ENCODE results near the gene CCDC13.
"Not testable (repeated sequence)": the region's sequence is repeated elsewhere in the genome, so short reads cannot be mapped to it uniquely, and the experiment has no call there.

Gene CCDC13

GRCh38 chr3:42772670-42773408, at the start of gene CCDC13:
Gene CCDC13 (minus strand): TSS chr3:42773253. CDS start chr3:42758345, 14,908 bp downstream.
- no peaks in the 10 kb centered on the region for H3K4me1 ChIP-seq (ENCODE audit: control insufficient read depth, insufficient read depth, low read length)
- H3K9me3 ChIP-seq (ENCODE audit: control insufficient read depth, insufficient read depth, low read length): no peaks in the 10 kb centered on the region
- peak within 1 kb of the TSS; percentile 90 for H3K4me3 ChIP-seq (ENCODE audit: low read depth, low read length)
- H3K36me3 ChIP-seq (ENCODE audit: control insufficient read depth, insufficient read depth, low read length): no peaks in the 10 kb centered on the region
- peaks cover 6% of the 10 kb centered on the region for H3K27me3 ChIP-seq (ENCODE audit: control insufficient read depth, insufficient read depth, low read length)
- H3K9ac ChIP-seq (ENCODE audit: low read depth, low read length): no peak within 1 kb of the TSS

GRCh38 chr3:42822828-42823227, 49.8 kb upstream of the CCDC13 start:
- no peaks in the 10 kb centered on the region for H3K9me3 ChIP-seq (ENCODE audit: control insufficient read depth, insufficient read depth, low read length)
- H3K4me3 ChIP-seq (ENCODE audit: low read depth, low read length): no peak overlapping the region
- no peaks in the 10 kb centered on the region for H3K27me3 ChIP-seq (ENCODE audit: control insufficient read depth, insufficient read depth, low read length)
- H3K4me1 ChIP-seq (ENCODE audit: control insufficient read depth, insufficient read depth, low read length): no peaks in the 10 kb centered on the region
- no peak overlapping the region for H3K9ac ChIP-seq (ENCODE audit: low read depth, low read length)
- H3K36me3 ChIP-seq (ENCODE audit: control insufficient read depth, insufficient read depth, low read length): no peaks in the 10 kb centered on the region

- Histone ChIP-seq H3K9me3 (ENCODE audit: control insufficient read depth, insufficient read depth, low read length) (no peaks in the 10 kb centered on the region), H3K4me1 (ENCODE audit: control insufficient read depth, insufficient read depth, low read length) (no peaks in the 10 kb centered on the region), H3K27me3 (ENCODE audit: control insufficient read depth, insufficient read depth, low read length) (no peaks in the 10 kb centered on the region), H3K9ac (ENCODE audit: low read depth, low read length) (no peak overlapping the region), H3K36me3 (ENCODE audit: control insufficient read depth, insufficient read depth, low read length) (no peaks in the 10 kb centered on the region), H3K4me3 (ENCODE audit: low read depth, low read length) (no peak overlapping the region)
Observed at GRCh38 chr3:42820746-42821051, 47.6 kb upstream of the CCDC13 start.

- H3K4me3 ChIP-seq (ENCODE audit: low read depth, low read length): no peak overlapping the region
- H3K9ac ChIP-seq (ENCODE audit: low read depth, low read length): no peak overlapping the region
- H3K9me3 ChIP-seq (ENCODE audit: control insufficient read depth, insufficient read depth, low read length): no peaks in the 10 kb centered on the region
- no peaks in the 10 kb centered on the region for H3K36me3 ChIP-seq (ENCODE audit: control insufficient read depth, insufficient read depth, low read length)
- no peaks in the 10 kb centered on the region for H3K27me3 ChIP-seq (ENCODE audit: control insufficient read depth, insufficient read depth, low read length)
- H3K4me1 ChIP-seq (ENCODE audit: control insufficient read depth, insufficient read depth, low read length): no peaks in the 10 kb centered on the region
Observed at GRCh38 chr3:42819351-42819965, 46.4 kb upstream of the CCDC13 start.

- Histone ChIP-seq H3K36me3 (ENCODE audit: control insufficient read depth, insufficient read depth, low read length) (no peaks in the 10 kb centered on the region), H3K4me3 (ENCODE audit: low read depth, low read length) (no peak overlapping the region), H3K27me3 (ENCODE audit: control insufficient read depth, insufficient read depth, low read length) (no peaks in the 10 kb centered on the region), H3K4me1 (ENCODE audit: control insufficient read depth, insufficient read depth, low read length) (no peaks in the 10 kb centered on the region), H3K9ac (ENCODE audit: low read depth, low read length) (no peak overlapping the region), H3K9me3 (ENCODE audit: control insufficient read depth, insufficient read depth, low read length) (no peaks in the 10 kb centered on the region)
Observed at GRCh38 chr3:42815826-42816225, 42.8 kb upstream of the CCDC13 start.

GRCh38 chr3:42814914-42815507, 42.0 kb upstream of the CCDC13 start:
- no peaks in the 10 kb centered on the region for H3K27me3 ChIP-seq (ENCODE audit: control insufficient read depth, insufficient read depth, low read length)
- no peaks in the 10 kb centered on the region for H3K9me3 ChIP-seq (ENCODE audit: control insufficient read depth, insufficient read depth, low read length)
- H3K4me1 ChIP-seq (ENCODE audit: control insufficient read depth, insufficient read depth, low read length): no peaks in the 10 kb centered on the region
- no peaks in the 10 kb centered on the region for H3K36me3 ChIP-seq (ENCODE audit: control insufficient read depth, insufficient read depth, low read length)
- H3K9ac ChIP-seq (ENCODE audit: low read depth, low read length): no peak overlapping the region
- H3K4me3 ChIP-seq (ENCODE audit: low read depth, low read length): no peak overlapping the region

GRCh38 chr3:42814246-42814645, 41.2 kb upstream of the CCDC13 start:
- no peaks in the 10 kb centered on the region for H3K36me3 ChIP-seq (ENCODE audit: control insufficient read depth, insufficient read depth, low read length)
- H3K27me3 ChIP-seq (ENCODE audit: control insufficient read depth, insufficient read depth, low read length): no peaks in the 10 kb centered on the region
- H3K4me1 ChIP-seq (ENCODE audit: control insufficient read depth, insufficient read depth, low read length): no peaks in the 10 kb centered on the region
- no peak overlapping the region for H3K9ac ChIP-seq (ENCODE audit: low read depth, low read length)
- no peaks in the 10 kb centered on the region for H3K9me3 ChIP-seq (ENCODE audit: control insufficient read depth, insufficient read depth, low read length)
- no peak overlapping the region for H3K4me3 ChIP-seq (ENCODE audit: low read depth, low read length)

GRCh38 chr3:42811118-42811883, 38.2 kb upstream of the CCDC13 start:
- not testable (repeated sequence) for H3K4me3 ChIP-seq (ENCODE audit: low read depth, low read length)

GRCh38 chr3:42810706-42811105, 37.7 kb upstream of the CCDC13 start:
- H3K27me3 ChIP-seq (ENCODE audit: control insufficient read depth, insufficient read depth, low read length): peaks cover 13% of the 10 kb centered on the region
- not testable (repeated sequence) for H3K9me3 ChIP-seq (ENCODE audit: control insufficient read depth, insufficient read depth, low read length); H3K36me3 ChIP-seq (ENCODE audit: control insufficient read depth, insufficient read depth, low read length); H3K4me3 ChIP-seq (ENCODE audit: low read depth, low read length); H3K4me1 ChIP-seq (ENCODE audit: control insufficient read depth, insufficient read depth, low read length); H3K9ac ChIP-seq (ENCODE audit: low read depth, low read length)

More at GRCh38 chr3:42811118-42811883, 38.2 kb upstream of the CCDC13 start:
- not testable (repeated sequence) for H3K9ac ChIP-seq (ENCODE audit: low read depth, low read length); H3K4me1 ChIP-seq (ENCODE audit: control insufficient read depth, insufficient read depth, low read length); H3K27me3 ChIP-seq (ENCODE audit: control insufficient read depth, insufficient read depth, low read length); H3K36me3 ChIP-seq (ENCODE audit: control insufficient read depth, insufficient read depth, low read length); H3K9me3 ChIP-seq (ENCODE audit: control insufficient read depth, insufficient read depth, low read length)

GRCh38 chr3:42809202-42809601, 36.1 kb upstream of the CCDC13 start, which contains the start of gene ACKR2:
Gene ACKR2 (plus strand): TSS chr3:42809445. CDS start chr3:42864503, 55,058 bp downstream.
- no peaks in the 10 kb centered on the region for H3K4me1 ChIP-seq (ENCODE audit: control insufficient read depth, insufficient read depth, low read length)
- peaks cover 24% of the 10 kb centered on the region for H3K27me3 ChIP-seq (ENCODE audit: control insufficient read depth, insufficient read depth, low read length)
- no peak within 1 kb of the TSS for H3K4me3 ChIP-seq (ENCODE audit: low read depth, low read length)
- H3K9ac ChIP-seq (ENCODE audit: low read depth, low read length): no peak within 1 kb of the TSS
- H3K36me3 ChIP-seq (ENCODE audit: control insufficient read depth, insufficient read depth, low read length): no peaks in the 10 kb centered on the region
- H3K9me3 ChIP-seq (ENCODE audit: control insufficient read depth, insufficient read depth, low read length): no peaks in the 10 kb centered on the region

- peaks cover 24% of the 10 kb centered on the region for H3K27me3 ChIP-seq (ENCODE audit: control insufficient read depth, insufficient read depth, low read length)
- no peaks in the 10 kb centered on the region for H3K36me3 ChIP-seq (ENCODE audit: control insufficient read depth, insufficient read depth, low read length)
- H3K4me1 ChIP-seq (ENCODE audit: control insufficient read depth, insufficient read depth, low read length): peaks cover 2% of the 10 kb centered on the region
- H3K9me3 ChIP-seq (ENCODE audit: control insufficient read depth, insufficient read depth, low read length): no peaks in the 10 kb centered on the region
- H3K9ac ChIP-seq (ENCODE audit: low read depth, low read length): no peak overlapping the region
- H3K4me3 ChIP-seq (ENCODE audit: low read depth, low read length): no peak overlapping the region
Observed at GRCh38 chr3:42807929-42808328, 34.9 kb upstream of the CCDC13 start.

Data from iPS-15b (cell line).